H4 (cell line): ENCODE results near the gene ECHDC3. TPM values are rescaled to one million over a fixed set of nuclear protein-coding genes. Genes with fewer than 3 reads are reported as not detected.

Source experiments
- total RNA-seq: library from RNA; depleted of rRNA; stranded (reverse); fragments of >200 nt; shearing (Covaris generic); gene quantifications from 2 replicates; pipeline ENCODE4 v1.2.3, GENCODE V29; 2014; rRNA removed

Gene ECHDC3
- total RNA-seq, 1 experiment from 2014 or later = 3.6 TPM

Other genes with a start within 250 kb of the ECHDC3 start
- 5.6 and 9.6 TPM in 2 replicates for gene USP6NL, start 130.7 kb upstream of the ECHDC3 start, total RNA-seq
- 1.5 and 1.9 TPM in 2 replicates for gene PROSER2, start 81.0 kb downstream of the ECHDC3 start, total RNA-seq